ENCODE data around the gene BRINP2. TPM values are rescaled to one million over a fixed set of nuclear protein-coding genes. Genes with fewer than 3 reads are reported as not detected.

Gene BRINP2
- total RNA-seq, 1 experiment from 2014 or later = 0.24 TPM

GRCh38 chr1:177181631-177182291 lies 11.0 kb downstream of the BRINP2 start:
- Mint-ChIP-seq H3K27me3 (ENCODE audit: low read depth) (peaks cover 48% of the 10 kb centered on the region), H3K9me3 (0 out of 2 replicates have a peak, but pooled peaks cover 3% of the 10 kb centered on the region), H3K4me1 (peaks cover 12% of the 10 kb centered on the region), H3K4me3 (peak overlapping the region; percentile 74), H3K36me3 (no peaks in the 10 kb centered on the region), H3K27ac (no peak overlapping the region)
- ATAC-seq (peak; percentile 92), DNase-seq (ENCODE audit: low spot score) (peak; percentile 92)
- TF ChIP-seq IRF1 (CRISPR knock-in tag; IDR thresholded peaks at IDR 0.05) (0 out of 2 replicates have a peak, but pooled peaks have one; percentile 7), CREB1 (CRISPR knock-in tag; IDR thresholded peaks at IDR 0.05) (0 out of 2 replicates have a peak, but pooled peaks have one; percentile 16), MAX (CRISPR knock-in tag; IDR thresholded peaks at IDR 0.05) (peak; percentile 74), ETV6 (CRISPR knock-in tag; IDR thresholded peaks at IDR 0.05) (peak; percentile 34; the same call in 1 of the 2 replicates), NR1H2 (CRISPR knock-in tag; IDR thresholded peaks at IDR 0.05) (no peak), CTCF (IDR thresholded peaks at IDR 0.05) (peak; percentile 89), PRRX2 (CRISPR knock-in tag; IDR thresholded peaks at IDR 0.05) (no peak), NR3C1 (CRISPR knock-in tag; conservative IDR thresholded peaks at IDR 0.05; ENCODE audit: low read depth) (no peak), E2F5 (CRISPR knock-in tag; IDR thresholded peaks at IDR 0.05) (0 out of 2 replicates have a peak, but pooled peaks have one; percentile 51)
- TF ChIP-seq, protein P1, sequence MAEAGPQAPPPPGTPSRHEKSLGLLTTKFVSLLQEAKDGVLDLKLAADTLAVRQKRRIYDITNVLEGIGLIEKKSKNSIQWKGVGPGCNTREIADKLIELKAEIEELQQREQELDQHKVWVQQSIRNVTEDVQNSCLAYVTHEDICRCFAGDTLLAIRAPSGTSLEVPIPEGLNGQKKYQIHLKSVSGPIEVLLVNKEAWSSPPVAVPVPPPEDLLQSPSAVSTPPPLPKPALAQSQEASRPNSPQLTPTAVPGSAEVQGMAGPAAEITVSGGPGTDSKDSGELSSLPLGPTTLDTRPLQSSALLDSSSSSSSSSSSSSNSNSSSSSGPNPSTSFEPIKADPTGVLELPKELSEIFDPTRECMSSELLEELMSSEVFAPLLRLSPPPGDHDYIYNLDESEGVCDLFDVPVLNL (CRISPR knock-in tag; IDR thresholded peaks at IDR 0.05; ENCODE audit: borderline replicate concordance, low read depth) = no peak
- TF ChIP-seq, protein P2, sequence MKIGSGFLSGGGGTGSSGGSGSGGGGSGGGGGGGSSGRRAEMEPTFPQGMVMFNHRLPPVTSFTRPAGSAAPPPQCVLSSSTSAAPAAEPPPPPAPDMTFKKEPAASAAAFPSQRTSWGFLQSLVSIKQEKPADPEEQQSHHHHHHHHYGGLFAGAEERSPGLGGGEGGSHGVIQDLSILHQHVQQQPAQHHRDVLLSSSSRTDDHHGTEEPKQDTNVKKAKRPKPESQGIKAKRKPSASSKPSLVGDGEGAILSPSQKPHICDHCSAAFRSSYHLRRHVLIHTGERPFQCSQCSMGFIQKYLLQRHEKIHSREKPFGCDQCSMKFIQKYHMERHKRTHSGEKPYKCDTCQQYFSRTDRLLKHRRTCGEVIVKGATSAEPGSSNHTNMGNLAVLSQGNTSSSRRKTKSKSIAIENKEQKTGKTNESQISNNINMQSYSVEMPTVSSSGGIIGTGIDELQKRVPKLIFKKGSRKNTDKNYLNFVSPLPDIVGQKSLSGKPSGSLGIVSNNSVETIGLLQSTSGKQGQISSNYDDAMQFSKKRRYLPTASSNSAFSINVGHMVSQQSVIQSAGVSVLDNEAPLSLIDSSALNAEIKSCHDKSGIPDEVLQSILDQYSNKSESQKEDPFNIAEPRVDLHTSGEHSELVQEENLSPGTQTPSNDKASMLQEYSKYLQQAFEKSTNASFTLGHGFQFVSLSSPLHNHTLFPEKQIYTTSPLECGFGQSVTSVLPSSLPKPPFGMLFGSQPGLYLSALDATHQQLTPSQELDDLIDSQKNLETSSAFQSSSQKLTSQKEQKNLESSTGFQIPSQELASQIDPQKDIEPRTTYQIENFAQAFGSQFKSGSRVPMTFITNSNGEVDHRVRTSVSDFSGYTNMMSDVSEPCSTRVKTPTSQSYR (CRISPR knock-in tag; IDR thresholded peaks at IDR 0.05) = peak; percentile 51; the same call in 1 of the 2 replicates
- ChIA-PET CTCF (interaction anchor here (0.5 to 2.7 kb wide), 76 partner anchors 8 to 1096 kb away, joined by 3 to 57 read pairs (median 4); partner anchors contain the start of genes ASTN1 and BRINP2), POLR2A (interaction anchor here (1.5 to 1.8 kb wide), 2 partner anchors 11 to 18 kb away, joined by 7 read pairs; partner anchors contain the start of genes ASTN1 and BRINP2)

GRCh38 chr1:177183836-177184235 lies 13.1 kb downstream of the BRINP2 start:
- H3K36me3 Mint-ChIP-seq = no peaks in the 10 kb centered on the region
- H3K27ac Mint-ChIP-seq = no peak overlapping the region
- ATAC-seq (no peak), DNase-seq (ENCODE audit: low spot score) (no peak)
- CTCF ChIA-PET = interaction anchor here (0.6 to 1.0 kb wide), 2 partner anchors 79 to 235 kb away, joined by 3 to 4 read pairs; no protein-coding TSS in a partner anchor
- POLR2A ChIA-PET = no interaction called here
- H3K9me3 Mint-ChIP-seq = 0 out of 2 replicates have a peak, but pooled peaks cover 3% of the 10 kb centered on the region
- no peak overlapping the region for H3K4me3 Mint-ChIP-seq
- H3K4me1 Mint-ChIP-seq = peaks cover 12% of the 10 kb centered on the region
- H3K27me3 Mint-ChIP-seq (ENCODE audit: low read depth) = peaks cover 34% of the 10 kb centered on the region
- TF ChIP-seq ZNF671 (CRISPR knock-in tag; IDR thresholded peaks at IDR 0.05) = no peak
- no peak for TF ChIP-seq GRHL2 (CRISPR knock-in tag; IDR thresholded peaks at IDR 0.05; ENCODE audit: insufficient replicate concordance, severe bottlenecking)
- no peak for TF ChIP-seq IRF1 (CRISPR knock-in tag; IDR thresholded peaks at IDR 0.05)
- TF ChIP-seq ARID4B (CRISPR knock-in tag; IDR thresholded peaks at IDR 0.05; ENCODE audit: borderline replicate concordance) = no peak
- TF ChIP-seq, protein P3, sequence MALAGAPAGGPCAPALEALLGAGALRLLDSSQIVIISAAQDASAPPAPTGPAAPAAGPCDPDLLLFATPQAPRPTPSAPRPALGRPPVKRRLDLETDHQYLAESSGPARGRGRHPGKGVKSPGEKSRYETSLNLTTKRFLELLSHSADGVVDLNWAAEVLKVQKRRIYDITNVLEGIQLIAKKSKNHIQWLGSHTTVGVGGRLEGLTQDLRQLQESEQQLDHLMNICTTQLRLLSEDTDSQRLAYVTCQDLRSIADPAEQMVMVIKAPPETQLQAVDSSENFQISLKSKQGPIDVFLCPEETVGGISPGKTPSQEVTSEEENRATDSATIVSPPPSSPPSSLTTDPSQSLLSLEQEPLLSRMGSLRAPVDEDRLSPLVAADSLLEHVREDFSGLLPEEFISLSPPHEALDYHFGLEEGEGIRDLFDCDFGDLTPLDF (CRISPR knock-in tag; IDR thresholded peaks at IDR 0.05) = no peak
